Neural progenitor cell (in vitro differentiated cells): Measurements from ENCODE around the gene TSSC4.

Experiments
- EZH2 ChIP-seq: fragments of 200-600 bp; sonication (generic); IDR thresholded peaks from 2 replicates; pipeline ENCODE4 v1.6.1; 2017; ENCODE audit warnings: antibody characterized with exemption, mild to moderate bottlenecking, moderate library complexity
- EZH2phosphoT487 ChIP-seq: fragments of 200-600 bp; sonication (generic); IDR thresholded peaks from 2 replicates; pipeline ENCODE4 v1.6.1; 2017; ENCODE audit warnings: antibody characterized with exemption
- TF ChIP-seq, protein P1 (sequence below): fragments of 200-600 bp; sonication (generic); IDR thresholded peaks from 2 replicates; pipeline ENCODE4 v1.5.1; 2017; ENCODE audit warnings: antibody characterized with exemption, mild to moderate bottlenecking

DNA sequence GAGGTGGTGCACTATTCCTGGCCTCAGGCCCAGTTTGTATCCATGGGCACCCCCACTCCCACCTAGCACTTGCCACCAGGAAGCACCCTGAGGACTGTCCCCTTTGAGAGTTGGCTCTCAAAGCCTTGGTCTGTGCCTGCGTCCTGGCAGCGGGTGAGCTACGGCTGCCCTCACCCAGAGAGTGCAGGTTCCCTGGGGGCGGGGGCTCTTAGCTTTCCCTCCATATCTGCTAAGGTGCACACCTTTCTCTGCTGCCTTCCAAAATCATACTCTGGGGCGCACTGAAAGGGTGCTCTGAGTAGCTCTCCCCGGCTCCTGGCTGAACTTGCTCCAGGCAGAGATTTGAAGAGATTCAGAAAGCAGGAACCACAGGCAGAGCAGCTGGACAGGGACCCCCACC, 51.4 kb downstream of the TSSC4 start:
- TF ChIP-seq, protein P1, sequence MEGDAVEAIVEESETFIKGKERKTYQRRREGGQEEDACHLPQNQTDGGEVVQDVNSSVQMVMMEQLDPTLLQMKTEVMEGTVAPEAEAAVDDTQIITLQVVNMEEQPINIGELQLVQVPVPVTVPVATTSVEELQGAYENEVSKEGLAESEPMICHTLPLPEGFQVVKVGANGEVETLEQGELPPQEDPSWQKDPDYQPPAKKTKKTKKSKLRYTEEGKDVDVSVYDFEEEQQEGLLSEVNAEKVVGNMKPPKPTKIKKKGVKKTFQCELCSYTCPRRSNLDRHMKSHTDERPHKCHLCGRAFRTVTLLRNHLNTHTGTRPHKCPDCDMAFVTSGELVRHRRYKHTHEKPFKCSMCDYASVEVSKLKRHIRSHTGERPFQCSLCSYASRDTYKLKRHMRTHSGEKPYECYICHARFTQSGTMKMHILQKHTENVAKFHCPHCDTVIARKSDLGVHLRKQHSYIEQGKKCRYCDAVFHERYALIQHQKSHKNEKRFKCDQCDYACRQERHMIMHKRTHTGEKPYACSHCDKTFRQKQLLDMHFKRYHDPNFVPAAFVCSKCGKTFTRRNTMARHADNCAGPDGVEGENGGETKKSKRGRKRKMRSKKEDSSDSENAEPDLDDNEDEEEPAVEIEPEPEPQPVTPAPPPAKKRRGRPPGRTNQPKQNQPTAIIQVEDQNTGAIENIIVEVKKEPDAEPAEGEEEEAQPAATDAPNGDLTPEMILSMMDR: no peak
- TF ChIP-seq EZH2phosphoT487 (no peak), EZH2 (no peak)
